Bronchial epithelial cell (primary cell): ENCODE data around the gene PLEKHM3. TPM values are rescaled to one million over a fixed set of nuclear protein-coding genes. Genes with fewer than 3 reads are reported as not detected.

Source experiments
- DNase-seq: peaks from one replicate; pipeline ENCODE4 v3.0.0-alpha.2; 2010; ENCODE audit warnings: low read depth
- FAIRE-seq: peaks from 2 replicates; lab custom pipeline; 2011; peaks lifted over from hg19 to GRCh38; lab: Jason Lieb, UNC
- H3K27me3 ChIP-seq: 2 replicates; pipeline ENCODE4 v1.5.1; 2011; ENCODE audit warnings: low read length; ENCODE audit not compliant: control insufficient read depth, insufficient read depth
- H3K36me3 ChIP-seq: 2 replicates; pipeline ENCODE4 v1.5.1; 2011; ENCODE audit warnings: low read length; ENCODE audit not compliant: control insufficient read depth, insufficient read depth
- H3K4me3 ChIP-seq: 2 replicates; pipeline ENCODE4 v1.5.1; 2011; ENCODE audit warnings: mild to moderate bottlenecking, low read depth, low read length, control low read depth
- total RNA-seq: library from RNA; depleted of rRNA; stranded (reverse); fragments of >200 nt; gene quantifications from 2 replicates; pipeline ENCODE4 v1.2.1, GENCODE V29; 2014
- TF ChIP-seq, protein P1 (sequence below): IDR thresholded peaks from 2 replicates; pipeline ENCODE4 v1.5.1; 2011; ENCODE audit warnings: mild to moderate bottlenecking, moderate library complexity, low read length, control low read depth, inconsistent platforms; ENCODE audit not compliant: insufficient read depth, severe bottlenecking

The PLEKHM3 gene
- total RNA-seq, 1 donor from 2014 or later: 9.5 TPM

DNA sequence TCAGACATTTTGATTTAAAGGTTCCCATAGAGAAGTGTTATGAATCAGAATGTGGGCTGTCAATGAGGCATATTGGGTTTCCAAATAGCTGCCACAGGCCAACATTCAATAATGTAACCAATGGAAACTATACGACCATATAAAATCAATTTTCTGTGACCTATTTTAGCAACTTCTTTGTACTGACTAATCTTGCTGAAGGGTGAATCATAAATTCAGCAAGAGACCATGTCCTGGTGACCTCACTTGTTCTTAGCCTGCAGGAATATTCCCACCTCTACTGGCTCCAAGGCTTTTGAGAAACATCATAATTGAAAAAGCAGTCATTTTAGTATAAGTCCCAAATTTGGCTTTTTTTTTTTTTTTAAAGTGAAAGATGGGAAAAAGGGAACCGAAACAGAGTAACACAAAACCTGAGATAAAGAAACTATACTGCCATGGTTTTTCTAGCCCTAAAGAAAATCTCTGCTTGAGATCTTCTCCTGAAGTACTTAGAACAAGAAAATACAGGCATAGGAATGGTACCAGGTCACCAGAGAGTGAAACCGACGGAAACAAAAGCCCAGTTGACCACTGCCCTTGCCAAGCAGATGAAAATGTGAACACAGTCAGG, 32.1 kb downstream of the PLEKHM3 start:
- H3K27me3 ChIP-seq: no peaks in the 10 kb centered on the region
- TF ChIP-seq, protein P1, sequence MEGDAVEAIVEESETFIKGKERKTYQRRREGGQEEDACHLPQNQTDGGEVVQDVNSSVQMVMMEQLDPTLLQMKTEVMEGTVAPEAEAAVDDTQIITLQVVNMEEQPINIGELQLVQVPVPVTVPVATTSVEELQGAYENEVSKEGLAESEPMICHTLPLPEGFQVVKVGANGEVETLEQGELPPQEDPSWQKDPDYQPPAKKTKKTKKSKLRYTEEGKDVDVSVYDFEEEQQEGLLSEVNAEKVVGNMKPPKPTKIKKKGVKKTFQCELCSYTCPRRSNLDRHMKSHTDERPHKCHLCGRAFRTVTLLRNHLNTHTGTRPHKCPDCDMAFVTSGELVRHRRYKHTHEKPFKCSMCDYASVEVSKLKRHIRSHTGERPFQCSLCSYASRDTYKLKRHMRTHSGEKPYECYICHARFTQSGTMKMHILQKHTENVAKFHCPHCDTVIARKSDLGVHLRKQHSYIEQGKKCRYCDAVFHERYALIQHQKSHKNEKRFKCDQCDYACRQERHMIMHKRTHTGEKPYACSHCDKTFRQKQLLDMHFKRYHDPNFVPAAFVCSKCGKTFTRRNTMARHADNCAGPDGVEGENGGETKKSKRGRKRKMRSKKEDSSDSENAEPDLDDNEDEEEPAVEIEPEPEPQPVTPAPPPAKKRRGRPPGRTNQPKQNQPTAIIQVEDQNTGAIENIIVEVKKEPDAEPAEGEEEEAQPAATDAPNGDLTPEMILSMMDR: no peak
- peak; percentile 77 for DNase-seq
- H3K4me3 ChIP-seq: no peak overlapping the region
- FAIRE-seq: no peak
- H3K36me3 ChIP-seq: no peaks in the 10 kb centered on the region

DNA sequence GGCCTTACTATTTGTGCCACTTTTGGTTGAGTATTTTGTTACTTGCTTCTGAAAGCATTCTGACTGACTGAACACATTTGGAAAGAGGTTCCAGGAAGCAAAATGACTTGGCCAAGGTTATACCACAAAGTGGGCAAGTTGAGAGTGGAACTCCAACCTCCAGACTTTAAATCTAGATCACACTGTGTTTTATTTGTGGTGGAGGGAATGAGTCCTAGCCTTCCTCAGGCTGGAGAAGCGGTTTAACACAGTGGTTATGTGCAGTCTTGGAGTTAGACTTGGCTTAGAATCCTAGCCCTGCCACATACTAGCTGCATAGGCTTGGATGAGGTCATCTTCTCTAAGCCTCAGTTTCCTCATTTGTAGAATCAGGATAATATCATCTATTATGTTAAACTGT, 33.4 kb downstream of the PLEKHM3 start:
- Histone ChIP-seq H3K4me3 (no peak overlapping the region), H3K27me3 (no peaks in the 10 kb centered on the region), H3K36me3 (no peaks in the 10 kb centered on the region)
- FAIRE-seq: no peak
- DNase-seq: no peak
- TF ChIP-seq, protein P1: no peak

DNA sequence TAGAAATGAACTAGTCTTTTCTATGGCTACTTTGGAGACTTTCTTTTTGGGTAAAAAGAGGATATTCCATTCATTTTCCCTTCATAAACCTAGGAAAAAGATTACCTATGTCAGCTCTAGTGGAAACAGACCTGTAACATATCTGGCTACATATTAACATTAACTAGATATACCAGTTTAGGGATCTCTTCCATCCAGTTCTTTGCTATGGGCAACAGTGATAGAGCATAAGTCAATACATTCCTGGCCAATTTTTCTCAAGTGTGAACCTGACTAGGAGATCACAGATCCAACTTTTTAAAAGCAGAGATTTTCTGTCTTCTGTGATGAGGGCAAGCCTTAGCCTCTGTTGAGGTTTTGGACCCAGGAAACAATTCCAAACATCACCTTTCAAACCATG, 34.5 kb downstream of the PLEKHM3 start:
- no peak for DNase-seq
- Histone ChIP-seq H3K4me3 (no peak overlapping the region), H3K36me3 (no peaks in the 10 kb centered on the region), H3K27me3 (no peaks in the 10 kb centered on the region)
- TF ChIP-seq, protein P1: no peak
- no peak for FAIRE-seq

DNA sequence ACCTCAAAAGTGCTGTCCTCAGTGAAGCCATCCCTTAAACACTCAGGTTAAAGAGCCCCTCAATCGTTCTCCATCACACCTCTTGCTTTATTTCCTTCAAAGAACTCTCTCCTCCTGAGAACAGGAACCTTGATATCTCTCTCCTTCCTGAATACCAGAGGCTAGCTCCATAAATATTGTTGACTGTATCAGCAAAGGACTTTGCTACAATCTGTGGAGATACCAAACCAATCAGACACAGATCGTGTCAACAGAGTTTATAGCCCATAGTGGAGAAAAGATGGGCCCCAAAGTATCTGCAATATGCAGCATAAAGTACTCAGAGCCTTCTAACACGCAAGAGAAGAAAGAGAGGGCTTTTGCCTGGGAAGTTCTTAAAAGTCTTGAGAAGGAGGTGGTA, 36.4 kb downstream of the PLEKHM3 start:
- Histone ChIP-seq H3K4me3 (no peak overlapping the region), H3K27me3 (no peaks in the 10 kb centered on the region), H3K36me3 (no peaks in the 10 kb centered on the region)
- DNase-seq: no peak
- no peak for FAIRE-seq
- TF ChIP-seq, protein P1: no peak

DNA sequence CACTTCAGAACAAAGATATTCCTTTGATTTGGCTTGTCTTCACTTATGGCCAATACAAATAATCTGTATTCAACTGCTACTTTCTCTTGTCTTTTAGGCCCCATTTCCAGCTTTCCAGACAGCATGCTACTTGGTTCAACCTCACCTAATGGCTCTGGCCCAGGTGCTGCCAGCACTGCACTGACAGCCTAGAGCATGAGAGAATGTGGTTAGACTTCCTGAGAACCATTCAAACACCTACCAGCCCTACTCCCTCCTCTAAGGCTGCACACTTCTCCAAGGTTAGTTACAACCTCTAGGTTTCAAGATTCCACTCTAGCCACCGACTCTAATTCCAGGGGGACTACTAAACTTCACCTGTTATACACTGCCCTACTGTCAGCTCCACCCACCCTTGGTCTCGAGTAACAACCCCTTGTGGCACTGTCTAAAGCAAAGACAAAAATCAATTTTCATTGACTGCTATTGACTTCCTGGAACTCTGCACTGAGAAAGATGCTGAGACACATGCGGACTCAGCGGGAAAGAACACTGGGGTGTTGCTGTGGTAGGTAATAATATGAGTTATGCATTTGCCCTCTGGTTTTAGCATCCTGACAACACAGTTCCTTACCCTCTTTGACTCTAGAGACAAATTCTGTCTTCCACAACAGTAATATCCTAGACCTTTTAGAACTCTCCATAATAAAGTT, 38.2 kb downstream of the PLEKHM3 start:
- FAIRE-seq (no peak), DNase-seq (no peak)
- TF ChIP-seq, protein P1: no peak
- no peak overlapping the region for H3K4me3 ChIP-seq
- H3K36me3 ChIP-seq: no peaks in the 10 kb centered on the region
- H3K27me3 ChIP-seq: no peaks in the 10 kb centered on the region
